ENCODE data around the gene SET.

The SET gene

DNA sequence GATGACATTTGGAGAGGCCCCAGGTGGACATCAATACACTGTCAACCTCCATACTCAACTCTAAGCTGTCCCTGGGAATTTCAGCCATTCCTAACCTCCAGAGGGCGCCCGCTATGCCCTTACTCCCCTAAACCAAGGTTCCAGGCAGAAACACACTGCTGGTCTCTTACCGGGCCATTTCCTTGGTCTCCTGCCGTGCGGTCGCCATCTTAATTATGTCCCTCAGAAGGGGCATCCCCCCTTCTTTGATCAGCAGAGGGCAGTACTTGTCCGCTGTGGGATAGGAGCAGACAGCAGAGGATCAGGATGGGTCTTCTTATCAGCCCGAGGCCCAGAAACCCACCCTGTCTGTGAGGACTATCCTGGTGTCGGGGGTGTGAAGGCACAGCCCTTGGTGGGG is 44.2 kb downstream of the SET start:
- DNase-seq (ENCODE audit: low read depth) = peak; percentile 61
- TF ChIP-seq, protein P1, sequence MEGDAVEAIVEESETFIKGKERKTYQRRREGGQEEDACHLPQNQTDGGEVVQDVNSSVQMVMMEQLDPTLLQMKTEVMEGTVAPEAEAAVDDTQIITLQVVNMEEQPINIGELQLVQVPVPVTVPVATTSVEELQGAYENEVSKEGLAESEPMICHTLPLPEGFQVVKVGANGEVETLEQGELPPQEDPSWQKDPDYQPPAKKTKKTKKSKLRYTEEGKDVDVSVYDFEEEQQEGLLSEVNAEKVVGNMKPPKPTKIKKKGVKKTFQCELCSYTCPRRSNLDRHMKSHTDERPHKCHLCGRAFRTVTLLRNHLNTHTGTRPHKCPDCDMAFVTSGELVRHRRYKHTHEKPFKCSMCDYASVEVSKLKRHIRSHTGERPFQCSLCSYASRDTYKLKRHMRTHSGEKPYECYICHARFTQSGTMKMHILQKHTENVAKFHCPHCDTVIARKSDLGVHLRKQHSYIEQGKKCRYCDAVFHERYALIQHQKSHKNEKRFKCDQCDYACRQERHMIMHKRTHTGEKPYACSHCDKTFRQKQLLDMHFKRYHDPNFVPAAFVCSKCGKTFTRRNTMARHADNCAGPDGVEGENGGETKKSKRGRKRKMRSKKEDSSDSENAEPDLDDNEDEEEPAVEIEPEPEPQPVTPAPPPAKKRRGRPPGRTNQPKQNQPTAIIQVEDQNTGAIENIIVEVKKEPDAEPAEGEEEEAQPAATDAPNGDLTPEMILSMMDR (conservative IDR thresholded peaks at IDR 0.05; ENCODE audit: low read depth, low read length) = peak; percentile 87
- peak overlapping the region; percentile 17 for H3K4me3 ChIP-seq (ENCODE audit: low read length)

DNA sequence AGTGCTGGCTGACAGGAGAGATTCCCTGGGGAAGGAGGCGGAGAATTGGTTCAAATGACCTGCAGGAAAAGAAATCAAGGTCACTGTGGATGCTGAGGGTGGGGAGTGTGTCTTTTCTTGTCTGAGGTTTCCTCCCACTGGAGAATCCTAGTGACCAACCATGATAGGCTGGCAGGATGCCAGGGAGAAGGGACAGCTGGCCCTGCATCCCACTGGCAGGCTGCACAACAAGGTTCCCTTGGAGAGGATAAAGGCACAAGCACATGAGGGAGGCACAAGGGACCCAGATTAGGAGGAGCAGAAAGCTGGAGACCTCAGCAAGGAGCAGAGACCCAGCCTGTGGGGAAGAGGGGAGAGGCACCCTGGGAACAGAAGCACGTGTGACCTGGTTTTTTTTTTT is 46.4 kb downstream of the SET start:
- H3K4me3 ChIP-seq (ENCODE audit: low read length) = no peak overlapping the region
- TF ChIP-seq, protein P1 (conservative IDR thresholded peaks at IDR 0.05; ENCODE audit: low read depth, low read length) = no peak
- no peak for DNase-seq (ENCODE audit: low read depth)

DNA sequence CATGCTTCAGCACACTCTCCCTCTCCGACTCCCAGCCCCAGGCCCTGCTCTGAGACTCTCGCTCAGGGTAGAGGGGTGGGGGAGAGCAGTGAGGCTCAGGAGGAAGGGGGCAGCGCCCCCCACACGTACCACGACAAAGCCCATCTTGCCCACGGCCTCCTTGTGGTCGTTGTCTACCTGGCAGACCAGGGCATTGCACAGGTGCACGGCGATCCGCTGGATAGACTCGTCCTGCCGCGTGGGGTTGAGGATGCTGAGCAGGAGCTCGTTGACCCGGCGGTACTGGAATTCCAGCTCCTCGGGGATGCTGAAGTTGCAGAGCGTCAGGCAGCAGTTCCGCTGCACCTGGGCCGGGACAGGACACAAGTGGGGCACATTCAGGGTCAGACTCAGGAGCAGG is 53.4 kb downstream of the SET start:
- H3K4me3 ChIP-seq (ENCODE audit: low read length) = no peak overlapping the region
- DNase-seq (ENCODE audit: low read depth) = no peak
- TF ChIP-seq, protein P1 (conservative IDR thresholded peaks at IDR 0.05; ENCODE audit: low read depth, low read length) = no peak

DNA sequence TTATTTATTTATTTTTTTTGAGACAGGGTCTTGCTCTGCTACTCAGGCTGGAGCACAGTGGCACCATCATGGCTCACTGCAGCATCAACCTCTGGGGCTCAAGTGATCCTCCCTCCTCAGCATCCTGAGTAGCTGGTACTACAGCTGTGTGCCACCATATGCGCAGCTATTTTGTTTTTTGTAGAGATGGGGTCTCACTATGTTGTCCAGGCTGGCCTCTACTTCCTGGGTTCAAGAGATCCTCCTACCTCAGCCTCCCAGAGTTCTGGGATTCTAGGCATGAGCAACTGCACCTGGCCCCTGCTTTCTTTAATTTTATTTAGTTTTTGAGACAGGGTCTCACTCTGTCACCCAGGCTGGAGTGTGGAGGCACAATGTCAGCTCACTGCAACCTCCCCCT is 54.4 kb downstream of the SET start:
- no peak for DNase-seq (ENCODE audit: low read depth)
- TF ChIP-seq, protein P1 (conservative IDR thresholded peaks at IDR 0.05; ENCODE audit: low read depth, low read length) = no peak
- H3K4me3 ChIP-seq (ENCODE audit: low read length) = no peak overlapping the region
